HepG2 (cell line): ENCODE measurements around the gene ZNF740. TPM values are rescaled to one million over a fixed set of nuclear protein-coding genes. Genes with fewer than 3 reads are reported as not detected.

Experiments used
- ATF7-NPFF ChIP-seq: sonication (generic); formaldehyde crosslinking; IDR thresholded peaks from 2 replicates; pipeline ENCODE4 v1.8.1; 2023; ENCODE audit warnings: mild to moderate bottlenecking, low read depth, missing genetic modification reagents, moderate library complexity
- ELF1 ChIP-seq: sonication (generic); formaldehyde crosslinking; IDR thresholded peaks from 2 replicates; pipeline ENCODE4 v1.4.0; 2020; ENCODE audit warnings: missing genetic modification reagents
- ELF4 ChIP-seq: sonication (generic); formaldehyde crosslinking; IDR thresholded peaks from 2 replicates; pipeline ENCODE4 v1.5.0; 2020; ENCODE audit warnings: missing genetic modification reagents, mild to moderate bottlenecking, moderate library complexity, borderline replicate concordance
- GLMP ChIP-seq: sonication (generic); formaldehyde crosslinking; IDR thresholded peaks from 2 replicates; pipeline ENCODE4 v1.9.0; 2021; ENCODE audit warnings: missing genetic modification reagents, mild to moderate bottlenecking, borderline replicate concordance
- GPBP1L1 ChIP-seq: sonication (generic); formaldehyde crosslinking; IDR thresholded peaks from 2 replicates; pipeline ENCODE4 v1.5.0; 2020; ENCODE audit warnings: mild to moderate bottlenecking, missing genetic modification reagents
- HOXA3 ChIP-seq: sonication (generic); formaldehyde crosslinking; IDR thresholded peaks from 2 replicates; pipeline ENCODE4 v1.5.0; 2020; ENCODE audit warnings: missing genetic modification reagents
- MYC ChIP-seq: sonication (generic); formaldehyde crosslinking; IDR thresholded peaks from 2 replicates; pipeline ENCODE4 v1.9.0; 2021; ENCODE audit warnings: missing genetic modification reagents, borderline replicate concordance
- PLRG1 ChIP-seq: fragments of 450-650 bp; conservative IDR thresholded peaks from 2 replicates; pipeline ENCODE4 v1.6.1; 2016
- POLR2AphosphoS2 ChIP-seq: IDR thresholded peaks from 2 replicates; pipeline ENCODE4 v1.6.1; 2011; ENCODE audit warnings: low read depth, low read length, improper control_type of control experiment
- SALL2 ChIP-seq: sonication (generic); formaldehyde crosslinking; IDR thresholded peaks from 2 replicates; pipeline ENCODE4 v1.8.1; 2023; ENCODE audit warnings: mild to moderate bottlenecking, missing genetic modification reagents, inconsistent platforms
- SIX4 ChIP-seq: sonication (generic); formaldehyde crosslinking; IDR thresholded peaks from 2 replicates; pipeline ENCODE4 v1.4.0; 2020; ENCODE audit warnings: missing genetic modification reagents
- SKIL ChIP-seq: sonication (generic); formaldehyde crosslinking; IDR thresholded peaks from 2 replicates; pipeline ENCODE4 v1.8.0; 2022; ENCODE audit warnings: missing genetic modification reagents, mild to moderate bottlenecking, moderate library complexity, borderline replicate concordance
- SMYD3 ChIP-seq: sonication (generic); formaldehyde crosslinking; IDR thresholded peaks from 2 replicates; pipeline ENCODE4 v1.8.1; 2023; ENCODE audit warnings: mild to moderate bottlenecking, missing genetic modification reagents
- ZBTB10 ChIP-seq: sonication (generic); formaldehyde crosslinking; IDR thresholded peaks from 2 replicates; pipeline ENCODE4 v1.4.0; 2020; ENCODE audit warnings: missing genetic modification reagents, borderline replicate concordance
- ZFP36 ChIP-seq: fragments of 150-350 bp; IDR thresholded peaks from 2 replicates; pipeline ENCODE4 v1.6.1; 2018; ENCODE audit warnings: borderline replicate concordance, low read length, low read depth; ENCODE audit not compliant: partially characterized antibody
- ZMYM2 ChIP-seq: sonication (generic); formaldehyde crosslinking; IDR thresholded peaks from 2 replicates; pipeline ENCODE4 v1.8.0; 2022; ENCODE audit warnings: mild to moderate bottlenecking, missing genetic modification reagents
- ZNF264 ChIP-seq: sonication (generic); formaldehyde crosslinking; IDR thresholded peaks from 2 replicates; pipeline ENCODE4 v1.4.0; 2020; ENCODE audit warnings: missing genetic modification reagents
- ZNF572 ChIP-seq: sonication (generic); formaldehyde crosslinking; IDR thresholded peaks from 2 replicates; pipeline ENCODE4 v1.5.1; 2020; ENCODE audit warnings: mild to moderate bottlenecking, missing genetic modification reagents
- polyA plus RNA-seq, 8 experiments: library from polyadenylated mRNA; depleted of rRNA in 3 of 8; stranded (reverse) in 7 of 8; unstranded in 1 of 8; fragments of >200 nt; fragmentation: Illumina TruSeq in 4 of 8; extraction: Trizol in 4 of 8; gene quantifications; 2 replicates each; pipeline versions ENCODE4 v1.2.1 to v1.2.3, GENCODE V29; 2011 to 2016; ENCODE audit warnings: low read depth in 4 of 8, missing spikeins in 1 of 8, mixed read lengths in 1 of 8; ENCODE audit not compliant: insufficient read depth in 1 of 8
- total RNA-seq, 5 experiments: library from RNA; depleted of rRNA; stranded (reverse); fragments of >200 nt; fragmentation: Illumina TruSeq; extraction: Trizol; gene quantifications; 2 replicates each; pipeline ENCODE4 v1.2.3, GENCODE V29; 2016; ENCODE audit warnings: low read depth in 1 of 5

Gene ZNF740
- total and polyA plus RNA-seq, 2 of the 13 experiments (the other 11 are each of a cell fraction or from before 2014, with no cell fraction given) = 16.9 to 19.0 TPM

GRCh38 chr12:53145383-53146260 is 34.9 kb upstream of the ZNF740 start (continued):
- no peak for TF ChIP-seq GPBP1L1 (CRISPR knock-in tag)
- no peak for TF ChIP-seq MYC (CRISPR knock-in tag)
- TF ChIP-seq PLRG1 = no peak
- no peak for TF ChIP-seq SMYD3 (CRISPR knock-in tag)
- peak; percentile 58 for TF ChIP-seq ELF1
- TF ChIP-seq ZFP36 = no peak
- no peak for TF ChIP-seq ELF4 (CRISPR knock-in tag)
- 0 out of 2 replicates have a peak, but pooled peaks have one; percentile 55 for TF ChIP-seq ZNF264 (CRISPR knock-in tag)
- no peak for TF ChIP-seq ZBTB10 (CRISPR knock-in tag)
- TF ChIP-seq ZNF572 (CRISPR knock-in tag) = no peak
- TF ChIP-seq SALL2 (CRISPR knock-in tag) = no peak
- no peak for TF ChIP-seq GLMP (CRISPR knock-in tag)
- no peak for TF ChIP-seq POLR2AphosphoS2
- peak; percentile 77 for TF ChIP-seq ZMYM2 (CRISPR knock-in tag)
- no peak for TF ChIP-seq SIX4 (CRISPR knock-in tag)
- TF ChIP-seq SKIL (CRISPR knock-in tag) = peak; percentile 86
- peak; percentile 56; the same call in 1 of the 2 replicates for TF ChIP-seq HOXA3 (CRISPR knock-in tag)
- no peak for TF ChIP-seq ATF7-NPFF (CRISPR knock-in tag)
